H9 (cell line): Measurements from ENCODE around the gene AQP9. TPM values are rescaled to one million over a fixed set of nuclear protein-coding genes. Genes with fewer than 3 reads are reported as not detected.

Source experiments
- DNase-seq: peaks from one replicate; pipeline ENCODE4 v3.0.0-alpha.2; 2017
- H2AFZ ChIP-seq: one replicate; pipeline ENCODE4 v1.6.1; 2013; ENCODE audit warnings: mild to moderate bottlenecking, low read length, control low read depth, moderate library complexity
- H2AK5ac ChIP-seq: 2 replicates; pipeline ENCODE4 v1.6.1; 2013; ENCODE audit warnings: low read length, control low read depth, mixed read lengths; ENCODE audit not compliant: insufficient read length
- H2BK120ac ChIP-seq: one replicate; pipeline ENCODE4 v1.6.1; 2013; ENCODE audit warnings: low read depth, mild to moderate bottlenecking, low read length, control low read depth, inconsistent platforms; ENCODE audit not compliant: poor library complexity, severe bottlenecking
- H2BK12ac ChIP-seq: 2 replicates; pipeline ENCODE4 v1.6.1; 2013; ENCODE audit warnings: low read length, control low read depth, mixed read lengths, low read depth; ENCODE audit not compliant: insufficient read length
- H2BK15ac ChIP-seq: 2 replicates; pipeline ENCODE4 v1.6.1; 2013; ENCODE audit warnings: low read depth, low read length, control low read depth
- H2BK20ac ChIP-seq: one replicate; pipeline ENCODE4 v1.6.1; 2013; ENCODE audit warnings: low read depth, mild to moderate bottlenecking, low read length, control low read depth, inconsistent platforms; ENCODE audit not compliant: poor library complexity, severe bottlenecking
- H2BK5ac ChIP-seq: 2 replicates; pipeline ENCODE4 v1.6.1; 2013; ENCODE audit warnings: low read length, control low read depth, mixed read lengths; ENCODE audit not compliant: insufficient read length
- H3K14ac ChIP-seq: 2 replicates; pipeline ENCODE4 v1.6.1; 2013; ENCODE audit warnings: low read length, control low read depth; ENCODE audit not compliant: insufficient read depth
- H3K18ac ChIP-seq: 2 replicates; pipeline ENCODE4 v1.6.1; 2013; ENCODE audit warnings: low read depth, mild to moderate bottlenecking, mixed read lengths, low read length, control low read depth; ENCODE audit not compliant: insufficient read length
- H3K23ac ChIP-seq: 2 replicates; pipeline ENCODE4 v1.6.1; 2013; ENCODE audit warnings: low read length, control low read depth, mixed read lengths, low read depth; ENCODE audit not compliant: insufficient read length
- H3K23me2 ChIP-seq: 2 replicates; pipeline ENCODE4 v1.6.1; 2013; ENCODE audit warnings: low read depth, mild to moderate bottlenecking, mixed read lengths, low read length, control low read depth; ENCODE audit not compliant: insufficient read length, poor library complexity, severe bottlenecking
- H3K27ac ChIP-seq: 2 replicates; pipeline ENCODE4 v1.5.1; 2013; ENCODE audit warnings: low read length, control low read depth, mixed read lengths, low read depth; ENCODE audit not compliant: insufficient read length
- H3K27me3 ChIP-seq: 2 replicates; pipeline ENCODE4 v1.6.1; 2013; ENCODE audit warnings: low read length, control low read depth, inconsistent platforms; ENCODE audit not compliant: insufficient read depth
- H3K4ac ChIP-seq: 2 replicates; pipeline ENCODE4 v1.6.1; 2013; ENCODE audit warnings: low read depth, mild to moderate bottlenecking, control low read depth, inconsistent platforms, low read length, moderate library complexity
- H3K4me1 ChIP-seq: 2 replicates; pipeline ENCODE4 v1.6.1; 2013; ENCODE audit warnings: low read length, control low read depth, inconsistent platforms; ENCODE audit not compliant: insufficient read depth
- H3K4me2 ChIP-seq: 2 replicates; pipeline ENCODE4 v1.6.1; 2013; ENCODE audit warnings: low read length, control low read depth, mixed read lengths; ENCODE audit not compliant: insufficient read length, insufficient read depth
- H3K56ac ChIP-seq: 2 replicates; pipeline ENCODE4 v1.6.1; 2013; ENCODE audit warnings: low read depth, mild to moderate bottlenecking, mixed read lengths, low read length, control low read depth; ENCODE audit not compliant: insufficient read length
- H3K79me1 ChIP-seq: 2 replicates; pipeline ENCODE4 v1.6.1; 2013; ENCODE audit warnings: low read depth, mild to moderate bottlenecking, moderate library complexity, low read length, control low read depth, inconsistent platforms; ENCODE audit not compliant: insufficient read depth, poor library complexity, severe bottlenecking
- H3K79me2 ChIP-seq: 2 replicates; pipeline ENCODE4 v1.6.1; 2013; ENCODE audit warnings: low read length, control low read depth, inconsistent platforms; ENCODE audit not compliant: insufficient read depth
- H3K9ac ChIP-seq: 2 replicates; pipeline ENCODE4 v1.6.1; 2013; ENCODE audit warnings: low read length, control low read depth, mixed read lengths; ENCODE audit not compliant: insufficient read length; ENCODE audit errors: extremely low read depth
- H3K9me3 ChIP-seq: one replicate; pipeline ENCODE4 v1.6.1; 2013; ENCODE audit warnings: low read depth, low read length, inconsistent platforms; ENCODE audit not compliant: control insufficient read depth
- H3T11ph ChIP-seq: one replicate; pipeline ENCODE4 v1.6.1; 2013; ENCODE audit warnings: mild to moderate bottlenecking, low read length, control low read depth, inconsistent platforms
- H4K20me1 ChIP-seq: one replicate; pipeline ENCODE4 v1.6.1; 2013; ENCODE audit not compliant: control insufficient read depth, insufficient read length, insufficient read depth
- H4K5ac ChIP-seq: 2 replicates; pipeline ENCODE4 v1.6.1; 2013; ENCODE audit warnings: low read depth, mild to moderate bottlenecking, mixed read lengths, low read length, control low read depth; ENCODE audit not compliant: insufficient read length
- H4K8ac ChIP-seq: replicated peaks from 2 replicates; pipeline ENCODE4 v1.6.1; 2013; ENCODE audit warnings: low read length, control low read depth, mixed read lengths, low read depth; ENCODE audit not compliant: insufficient read length
- H4K91ac ChIP-seq: 2 replicates; pipeline ENCODE4 v1.6.1; 2013; ENCODE audit warnings: low read depth, mild to moderate bottlenecking, moderate library complexity, mixed read lengths, low read length, control low read depth; ENCODE audit not compliant: insufficient read length
- H3K27ac Mint-ChIP-seq, 3 experiments: 2 replicates in 2 of 3; 3 replicates in 1 of 3; pipeline ENCODE4 v1.8.0; 2020 to 2021; ENCODE audit warnings: mixed read lengths in 3 of 3, mild to moderate bottlenecking in 1 of 3, moderate library complexity in 1 of 3
- H3K27me3 Mint-ChIP-seq: 2 replicates; pipeline ENCODE4 v1.8.0; 2021; ENCODE audit warnings: low read depth, mild to moderate bottlenecking, moderate library complexity, mixed read lengths
- H3K36me3 Mint-ChIP-seq, 3 experiments: 2 replicates in 2 of 3; 3 replicates in 1 of 3; pipeline ENCODE4 v1.8.0; 2020 to 2021; ENCODE audit warnings: low read depth in 3 of 3, mixed read lengths in 3 of 3; ENCODE audit not compliant: insufficient read depth in 1 of 3
- H3K4me1 Mint-ChIP-seq, 2 experiments: 2 replicates each; pipeline ENCODE4 v1.8.0; 2020; ENCODE audit warnings: mixed read lengths in 2 of 2
- H3K4me3 Mint-ChIP-seq, 2 experiments: 2 replicates in 1 of 2; 3 replicates in 1 of 2; pipeline ENCODE4 v1.8.0; 2020 to 2021; ENCODE audit warnings: mild to moderate bottlenecking in 2 of 2, mixed read lengths in 2 of 2, moderate library complexity in 1 of 2
- H3K9me3 Mint-ChIP-seq, 2 experiments: 2 replicates in 1 of 2; 3 replicates in 1 of 2; pipeline ENCODE4 v1.8.0; 2020; ENCODE audit warnings: mild to moderate bottlenecking in 2 of 2, mixed read lengths in 2 of 2, moderate library complexity in 1 of 2
- WGBS: extraction: QIAGEN DNeasy Blood & Tissue Kit; methylation state at CpG from one replicate; pipeline ENCODE4 v1.1.7; 2013; ENCODE audit warnings: missing lambda C conversion rate, low lambda C conversion rate, mixed read lengths; ENCODE audit not compliant: insufficient read length; ENCODE audit errors: extremely low coverage; 5-methylcytosine and 5-hydroxymethylcytosine counted together
- total RNA-seq: library from RNA; stranded (reverse); gene quantifications from 2 replicates; pipeline ENCODE4 v1.2.1, GENCODE V29; 2021
- TF ChIP-seq, protein P1 (sequence below): fragments of 200-600 bp; sonication (generic); conservative IDR thresholded peaks from 3 replicates; pipeline ENCODE4 v1.8.0; 2021; ENCODE audit warnings: antibody characterized with exemption, mild to moderate bottlenecking

AQP9 gene
- total RNA-seq, 1 experiment from 2014 or later: not detected

DNA sequence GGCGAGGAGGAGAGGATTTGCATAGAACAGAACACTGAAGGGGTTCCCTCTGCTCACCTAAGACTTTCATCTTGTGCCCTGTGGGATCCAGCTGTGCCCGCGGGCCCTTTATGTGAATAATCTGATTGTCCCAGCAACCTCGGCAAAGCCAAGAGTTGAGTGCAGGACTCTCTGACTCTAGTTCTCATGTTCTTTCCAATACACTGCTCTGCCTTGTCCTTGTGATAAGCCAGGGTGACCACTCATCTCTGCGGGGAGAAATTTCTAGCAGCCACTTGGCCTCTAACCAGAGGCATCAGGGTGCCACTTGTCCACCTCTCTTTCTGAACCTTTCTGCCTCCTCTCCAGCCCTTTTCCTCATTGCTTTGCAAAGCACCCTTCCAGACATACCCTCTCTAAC, 31.8 kb downstream of the AQP9 start:
- Histone ChIP-seq H3T11ph (no peak overlapping the region), H3K23ac (no peak overlapping the region), H2BK120ac (no peak overlapping the region), H3K18ac (no peak overlapping the region), H2BK12ac (no peak overlapping the region), H3K27me3 (no peaks in the 10 kb centered on the region), H4K5ac (no peak overlapping the region), H4K91ac (no peak overlapping the region), H3K4me1 (no peaks in the 10 kb centered on the region), H3K4me2 (no peak overlapping the region), H3K9me3 (no peaks in the 10 kb centered on the region), H3K23me2 (no peaks in the 10 kb centered on the region), H4K8ac (no peak overlapping the region), H3K27ac (no peak overlapping the region), H2AFZ (no peak overlapping the region), H3K14ac (no peak overlapping the region), H4K20me1 (no peaks in the 10 kb centered on the region), H2BK15ac (no peak overlapping the region), H3K79me2 (no peaks in the 10 kb centered on the region), H3K9ac (no peak overlapping the region), H2AK5ac (no peak overlapping the region), H3K79me1 (no peaks in the 10 kb centered on the region), H3K4ac (no peak overlapping the region), H2BK20ac (no peak overlapping the region), H3K56ac (no peak overlapping the region), H2BK5ac (no peak overlapping the region)
- H3K4me1 Mint-ChIP-seq: peaks cover 6 to 8% of the 10 kb centered on the region in 2 experiments
- no peak overlapping the region for H3K4me3 Mint-ChIP-seq
- DNase-seq: no peak
- H3K9me3 Mint-ChIP-seq: no peaks in the 10 kb centered on the region
- no peaks in the 10 kb centered on the region for H3K36me3 Mint-ChIP-seq
- TF ChIP-seq, protein P1, sequence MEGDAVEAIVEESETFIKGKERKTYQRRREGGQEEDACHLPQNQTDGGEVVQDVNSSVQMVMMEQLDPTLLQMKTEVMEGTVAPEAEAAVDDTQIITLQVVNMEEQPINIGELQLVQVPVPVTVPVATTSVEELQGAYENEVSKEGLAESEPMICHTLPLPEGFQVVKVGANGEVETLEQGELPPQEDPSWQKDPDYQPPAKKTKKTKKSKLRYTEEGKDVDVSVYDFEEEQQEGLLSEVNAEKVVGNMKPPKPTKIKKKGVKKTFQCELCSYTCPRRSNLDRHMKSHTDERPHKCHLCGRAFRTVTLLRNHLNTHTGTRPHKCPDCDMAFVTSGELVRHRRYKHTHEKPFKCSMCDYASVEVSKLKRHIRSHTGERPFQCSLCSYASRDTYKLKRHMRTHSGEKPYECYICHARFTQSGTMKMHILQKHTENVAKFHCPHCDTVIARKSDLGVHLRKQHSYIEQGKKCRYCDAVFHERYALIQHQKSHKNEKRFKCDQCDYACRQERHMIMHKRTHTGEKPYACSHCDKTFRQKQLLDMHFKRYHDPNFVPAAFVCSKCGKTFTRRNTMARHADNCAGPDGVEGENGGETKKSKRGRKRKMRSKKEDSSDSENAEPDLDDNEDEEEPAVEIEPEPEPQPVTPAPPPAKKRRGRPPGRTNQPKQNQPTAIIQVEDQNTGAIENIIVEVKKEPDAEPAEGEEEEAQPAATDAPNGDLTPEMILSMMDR: no peak
- H3K27ac Mint-ChIP-seq: no peak overlapping the region
- no CpG with 5 or more reads among the region's 5 CpGs for WGBS
- H3K27me3 Mint-ChIP-seq: no peaks in the 10 kb centered on the region
